IPS-15b (cell line): ENCODE data around the gene PCDHGC3.

Source experiments
- H3K27me3 ChIP-seq: one replicate; pipeline ENCODE4 v1.6.1; 2013; ENCODE audit warnings: low read length; ENCODE audit not compliant: control insufficient read depth, insufficient read depth
- H3K36me3 ChIP-seq: one replicate; pipeline ENCODE4 v1.6.1; 2013; ENCODE audit warnings: low read length; ENCODE audit not compliant: control insufficient read depth, insufficient read depth
- H3K4me1 ChIP-seq: one replicate; pipeline ENCODE4 v1.6.1; 2013; ENCODE audit warnings: mild to moderate bottlenecking, low read length; ENCODE audit not compliant: control insufficient read depth, insufficient read depth
- H3K4me3 ChIP-seq: one replicate; pipeline ENCODE4 v1.5.1; 2013; ENCODE audit warnings: low read depth, low read length
- H3K9ac ChIP-seq: one replicate; pipeline ENCODE4 v1.6.1; 2013; ENCODE audit warnings: low read depth, mild to moderate bottlenecking, low read length
- H3K9me3 ChIP-seq: one replicate; pipeline ENCODE4 v1.6.1; 2013; ENCODE audit warnings: mild to moderate bottlenecking, low read length; ENCODE audit not compliant: control insufficient read depth, insufficient read depth

The PCDHGC3 gene

GRCh38 chr5:141487131-141487530 is 11.4 kb downstream of the PCDHGC3 start:
- Histone ChIP-seq H3K9me3 (no peaks in the 10 kb centered on the region), H3K4me3 (peak overlapping the region; percentile 10), H3K27me3 (peaks cover 55% of the 10 kb centered on the region), H3K4me1 (peaks cover 19% of the 10 kb centered on the region), H3K36me3 (no peaks in the 10 kb centered on the region), H3K9ac (no peak overlapping the region)

DNA sequence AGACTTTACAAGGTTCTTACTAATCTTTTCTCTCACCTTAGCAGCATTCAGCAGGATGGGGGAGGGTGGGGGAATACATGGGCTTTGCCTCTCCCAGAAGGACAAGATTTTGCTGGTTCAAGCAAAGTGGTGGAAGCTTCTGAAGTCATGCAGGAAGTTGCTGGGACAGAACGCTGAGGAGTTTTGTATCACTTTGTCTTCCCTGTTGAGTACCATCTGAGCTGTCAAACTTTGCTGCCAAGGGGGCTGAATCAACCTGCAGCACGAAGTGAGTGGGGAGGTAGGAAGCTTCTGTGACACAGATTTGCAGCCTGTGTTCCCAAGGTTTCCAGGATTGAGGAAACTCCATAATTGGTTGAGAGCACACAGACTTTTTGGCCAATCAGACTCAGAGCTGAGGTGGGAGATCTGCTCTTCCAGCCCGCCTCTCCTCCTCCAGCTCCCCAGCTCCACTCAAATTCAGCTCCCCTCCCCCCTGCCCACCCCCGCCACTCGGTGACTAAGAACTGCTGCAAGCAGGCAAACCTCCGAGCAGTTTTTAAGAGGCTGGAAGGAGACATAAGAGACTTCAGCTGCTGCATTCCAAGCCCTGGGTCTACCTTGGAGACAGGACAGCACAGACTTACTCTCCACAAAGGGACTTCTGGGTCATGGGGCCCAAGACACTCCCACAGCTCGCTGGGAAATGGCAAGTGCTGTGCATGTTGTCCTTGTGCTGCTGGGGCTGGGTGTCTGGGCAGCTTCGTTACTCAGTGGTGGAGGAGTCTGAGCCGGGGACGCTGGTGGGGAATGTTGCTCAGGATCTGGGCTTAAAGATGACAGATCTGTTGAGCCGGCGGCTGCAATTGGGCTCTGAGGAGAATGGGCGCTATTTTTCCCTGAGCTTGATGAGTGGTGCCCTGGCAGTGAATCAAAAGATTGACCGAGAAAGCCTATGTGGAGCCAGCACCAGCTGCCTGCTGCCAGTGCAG is 13.1 kb downstream of the PCDHGC3 start, which contains the start of gene PCDHGC5:
PCDHGC5 (plus strand) TSS at position 491 of the 971 bp plus-strand sequence; CDS start at position 651, 160 bp downstream.
- H3K4me1 ChIP-seq, result peaks cover 14% of the 10 kb centered on the region
- H3K9ac ChIP-seq, result no peak within 1 kb of the TSS
- no peaks in the 10 kb centered on the region for H3K9me3 ChIP-seq
- H3K4me3 ChIP-seq, result no peak within 1 kb of the TSS
- H3K36me3 ChIP-seq, result no peaks in the 10 kb centered on the region
- peaks cover 68% of the 10 kb centered on the region for H3K27me3 ChIP-seq

DNA sequence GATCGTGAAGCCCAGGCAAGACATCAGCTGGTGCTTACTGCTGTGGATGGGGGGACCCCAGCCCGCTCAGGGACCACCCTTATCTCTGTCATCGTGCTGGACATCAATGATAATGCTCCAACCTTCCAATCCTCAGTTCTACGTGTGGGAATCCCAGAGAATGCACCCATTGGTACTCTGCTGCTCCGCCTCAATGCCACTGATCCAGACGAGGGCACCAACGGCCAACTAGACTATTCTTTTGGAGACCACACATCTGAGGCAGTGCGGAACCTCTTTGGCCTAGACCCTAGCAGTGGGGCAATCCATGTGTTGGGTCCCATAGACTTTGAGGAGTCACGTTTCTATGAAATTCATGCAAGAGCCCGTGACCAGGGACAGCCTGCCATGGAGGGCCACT is 14.1 kb downstream of the PCDHGC3 start:
- no peaks in the 10 kb centered on the region for H3K36me3 ChIP-seq
- H3K9me3 ChIP-seq, result no peaks in the 10 kb centered on the region
- H3K9ac ChIP-seq, result no peak overlapping the region
- H3K4me1 ChIP-seq, result peaks cover 11% of the 10 kb centered on the region
- no peak overlapping the region for H3K4me3 ChIP-seq
- H3K27me3 ChIP-seq, result peaks cover 73% of the 10 kb centered on the region

DNA sequence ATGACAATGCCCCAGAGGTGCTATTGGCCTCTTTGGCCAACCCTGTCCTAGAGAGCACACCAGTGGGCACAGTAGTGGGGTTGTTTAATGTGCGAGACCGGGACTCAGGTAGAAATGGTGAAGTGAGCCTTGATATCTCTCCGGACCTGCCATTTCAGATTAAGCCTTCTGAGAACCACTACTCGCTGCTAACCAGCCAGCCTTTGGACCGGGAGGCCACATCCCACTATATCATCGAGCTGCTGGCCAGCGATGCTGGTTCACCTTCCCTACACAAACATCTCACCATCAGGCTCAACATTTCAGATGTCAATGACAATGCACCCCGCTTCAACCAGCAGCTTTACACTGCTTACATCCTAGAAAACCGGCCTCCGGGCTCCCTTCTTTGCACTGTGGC is 14.5 kb downstream of the PCDHGC3 start:
- H3K27me3 ChIP-seq, result peaks cover 70% of the 10 kb centered on the region
- peaks cover 12% of the 10 kb centered on the region for H3K4me1 ChIP-seq

DNA sequence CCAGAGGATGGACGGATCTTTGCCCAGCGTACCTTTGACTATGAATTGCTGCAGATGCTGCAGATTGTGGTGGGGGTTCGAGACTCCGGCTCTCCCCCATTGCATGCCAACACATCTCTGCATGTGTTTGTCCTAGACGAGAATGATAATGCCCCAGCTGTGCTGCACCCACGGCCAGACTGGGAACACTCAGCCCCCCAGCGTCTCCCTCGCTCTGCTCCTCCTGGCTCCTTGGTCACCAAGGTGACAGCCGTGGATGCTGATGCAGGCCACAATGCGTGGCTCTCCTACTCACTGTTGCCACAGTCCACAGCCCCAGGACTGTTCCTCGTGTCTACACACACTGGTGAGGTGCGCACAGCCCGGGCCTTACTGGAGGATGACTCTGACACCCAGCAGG is 15.0 kb downstream of the PCDHGC3 start:
- Histone ChIP-seq H3K4me3 (no peak overlapping the region), H3K27me3 (peaks cover 65% of the 10 kb centered on the region), H3K4me1 (peaks cover 17% of the 10 kb centered on the region), H3K36me3 (no peaks in the 10 kb centered on the region), H3K9me3 (no peaks in the 10 kb centered on the region), H3K9ac (no peak overlapping the region)

More for the DNA sequence above, 14.5 kb downstream of the PCDHGC3 start:
- Histone ChIP-seq H3K4me3 (no peak overlapping the region), H3K9me3 (no peaks in the 10 kb centered on the region), H3K36me3 (no peaks in the 10 kb centered on the region), H3K9ac (no peak overlapping the region)

DNA sequence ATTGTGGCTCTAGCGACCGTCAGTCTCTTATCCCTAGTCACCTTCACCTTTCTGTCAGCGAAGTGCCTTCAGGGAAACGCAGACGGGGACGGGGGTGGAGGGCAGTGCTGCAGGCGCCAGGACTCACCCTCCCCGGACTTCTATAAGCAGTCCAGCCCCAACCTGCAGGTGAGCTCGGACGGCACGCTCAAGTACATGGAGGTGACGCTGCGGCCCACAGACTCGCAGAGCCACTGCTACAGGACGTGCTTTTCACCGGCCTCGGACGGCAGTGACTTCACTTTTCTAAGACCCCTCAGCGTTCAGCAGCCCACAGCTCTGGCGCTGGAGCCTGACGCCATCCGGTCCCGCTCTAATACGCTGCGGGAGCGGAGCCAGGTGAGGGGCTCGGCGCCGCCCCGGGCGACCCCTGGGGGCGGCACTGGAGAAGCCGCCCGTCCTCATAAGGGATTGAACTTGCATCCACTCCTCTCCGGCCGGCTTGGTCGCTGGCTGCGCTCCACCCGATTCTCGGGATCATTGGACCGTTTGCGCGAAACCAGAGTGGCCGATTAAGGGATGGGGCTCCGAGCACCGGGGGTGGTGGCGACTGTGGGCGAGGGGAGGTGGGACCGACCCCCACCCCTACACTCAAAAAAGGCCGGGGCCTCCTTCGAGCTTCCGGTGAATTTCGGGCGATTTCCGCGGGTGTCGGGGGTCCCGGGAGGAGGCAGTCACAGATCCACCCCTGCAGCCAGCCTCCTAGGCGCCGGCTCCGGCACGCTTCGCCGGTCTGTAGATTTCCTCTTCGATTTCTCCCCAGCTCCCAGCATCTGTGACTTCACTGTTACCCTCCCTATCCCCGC is 15.8 kb downstream of the PCDHGC3 start:
- H3K36me3 ChIP-seq, result no peaks in the 10 kb centered on the region
- peaks cover 23% of the 10 kb centered on the region for H3K4me1 ChIP-seq
- H3K4me3 ChIP-seq, result peak overlapping the region; percentile 45
- H3K9ac ChIP-seq, result no peak overlapping the region
- H3K27me3 ChIP-seq, result peaks cover 57% of the 10 kb centered on the region
- H3K9me3 ChIP-seq, result no peaks in the 10 kb centered on the region

DNA sequence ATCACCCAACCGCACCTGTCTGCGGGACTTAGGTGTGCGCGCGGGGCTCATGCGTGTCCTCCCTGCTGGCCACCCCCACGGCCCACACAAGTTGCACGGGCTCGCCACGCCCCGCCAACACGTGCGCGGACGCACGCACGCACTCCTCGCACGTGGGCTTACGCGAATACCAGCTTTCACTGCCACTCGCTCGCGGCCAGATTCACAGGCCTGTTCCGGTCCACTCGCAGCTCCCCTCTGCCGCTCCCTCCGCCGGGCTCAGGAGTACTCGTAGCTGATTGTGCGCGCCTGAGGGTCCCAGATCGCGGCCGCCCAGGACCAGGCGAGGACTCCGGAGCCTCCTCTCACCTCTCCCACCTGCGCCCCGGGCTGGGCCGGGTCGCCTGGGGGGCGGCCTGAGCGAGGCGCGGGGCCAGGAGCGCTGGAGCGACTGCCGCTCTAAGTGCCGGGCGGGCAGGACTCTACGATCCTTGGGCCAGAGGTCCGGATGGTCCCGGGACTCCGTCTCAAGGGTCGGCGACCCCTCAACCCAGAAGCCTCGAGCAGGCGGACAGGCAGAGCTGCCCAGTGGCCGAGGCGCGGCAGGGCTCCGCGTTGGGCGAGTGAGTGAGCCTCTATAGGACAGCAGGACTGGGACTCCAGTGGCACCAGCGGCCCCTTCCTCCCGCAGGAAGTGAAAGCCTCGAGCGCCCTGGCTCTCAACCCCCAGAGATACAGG is 16.6 kb downstream of the PCDHGC3 start:
- Histone ChIP-seq H3K36me3 (no peaks in the 10 kb centered on the region), H3K27me3 (peaks cover 49% of the 10 kb centered on the region), H3K4me1 (peaks cover 24% of the 10 kb centered on the region), H3K9ac (no peak overlapping the region), H3K9me3 (no peaks in the 10 kb centered on the region), H3K4me3 (peak overlapping the region; percentile 45)

DNA sequence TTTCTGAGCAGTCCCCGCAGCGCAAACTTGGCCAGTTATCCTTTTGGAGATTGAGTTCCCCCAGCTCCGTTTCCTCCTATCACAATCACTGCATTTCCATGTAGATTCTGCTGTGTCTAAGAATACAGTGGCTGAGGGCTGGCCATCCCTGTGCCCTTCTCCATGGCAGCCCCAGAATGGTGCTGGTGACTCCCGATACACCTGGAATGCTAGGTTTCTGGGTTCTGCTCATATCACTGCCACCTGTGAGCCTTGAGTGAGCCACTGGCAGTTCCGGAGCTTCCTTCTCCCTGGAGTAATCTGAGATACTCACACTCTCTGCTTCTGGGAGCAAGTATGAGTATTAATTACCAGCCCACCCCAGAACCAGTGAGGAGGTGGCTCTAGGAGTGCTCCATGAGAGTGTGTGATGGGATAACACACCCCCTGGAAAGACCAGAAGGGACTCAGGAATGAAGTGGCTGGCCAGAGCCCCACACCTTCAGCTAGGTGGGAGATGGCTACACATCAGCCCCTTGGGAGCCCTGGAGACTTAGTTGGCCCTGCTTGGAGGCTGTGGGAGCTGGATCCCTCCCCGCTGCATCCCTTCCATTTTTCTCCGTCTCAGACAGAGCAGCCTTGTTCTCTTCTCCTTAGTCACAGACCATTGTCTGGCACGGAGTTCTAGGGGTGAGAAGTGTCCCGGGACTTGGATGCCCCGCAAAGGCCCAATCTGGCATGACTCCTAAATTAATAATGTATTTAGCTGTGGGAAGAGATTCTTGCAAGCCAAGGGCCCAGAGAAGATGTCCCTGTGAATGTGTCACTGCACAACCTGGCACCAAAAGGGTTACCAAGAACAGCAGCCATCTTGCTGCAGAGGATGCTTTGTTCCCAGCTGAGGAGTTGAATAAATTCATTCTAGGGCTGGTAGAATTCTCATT is 18.0 kb downstream of the PCDHGC3 start:
- Histone ChIP-seq H3K9ac (no peak overlapping the region), H3K36me3 (no peaks in the 10 kb centered on the region), H3K27me3 (peaks cover 48% of the 10 kb centered on the region), H3K4me3 (peak overlapping the region; percentile 62), H3K9me3 (no peaks in the 10 kb centered on the region), H3K4me1 (peaks cover 19% of the 10 kb centered on the region)

GRCh38 chr5:141494761-141495452 is 19.1 kb downstream of the PCDHGC3 start:
- peak overlapping the region; percentile 24 for H3K9ac ChIP-seq
- peaks cover 19% of the 10 kb centered on the region for H3K4me1 ChIP-seq
- H3K4me3 ChIP-seq, result peak overlapping the region; percentile 62
- H3K27me3 ChIP-seq, result peaks cover 42% of the 10 kb centered on the region
- no peaks in the 10 kb centered on the region for H3K36me3 ChIP-seq
- H3K9me3 ChIP-seq, result no peaks in the 10 kb centered on the region

DNA sequence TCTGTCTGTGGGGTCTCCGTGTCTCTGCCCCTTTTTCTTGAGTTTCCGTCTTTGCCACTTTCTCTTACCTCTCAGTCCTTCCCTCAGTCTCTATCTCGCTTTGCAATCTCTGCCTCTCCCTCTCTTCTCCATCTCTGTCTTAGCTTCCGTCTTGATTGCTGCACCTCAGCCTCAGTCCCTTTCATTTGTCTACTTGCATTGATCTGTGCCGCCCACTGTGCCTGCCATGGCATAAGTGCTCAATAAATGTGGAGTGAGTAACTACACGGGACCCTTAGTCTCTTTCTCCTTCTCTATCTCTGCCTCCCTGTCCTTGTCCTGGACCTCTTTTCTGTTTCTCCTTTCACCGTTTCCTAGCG is 19.7 kb downstream of the PCDHGC3 start:
- peaks cover 19% of the 10 kb centered on the region for H3K4me1 ChIP-seq
- H3K9me3 ChIP-seq, result no peaks in the 10 kb centered on the region
- no peak overlapping the region for H3K9ac ChIP-seq
- H3K36me3 ChIP-seq, result no peaks in the 10 kb centered on the region
- peaks cover 38% of the 10 kb centered on the region for H3K27me3 ChIP-seq
- H3K4me3 ChIP-seq, result peak overlapping the region; percentile 62
